Activated CD4-positive, alpha-beta T cell treated with anti-CD3 and anti-CD28 coated beads for 1 hour (primary cell): Measurements from ENCODE around the gene DMD.
"Not testable (repeated sequence)": the region's sequence is repeated elsewhere in the genome, so short reads cannot be mapped to it uniquely, and the experiment has no call there.

Experiments
- DNase-seq: peaks from one replicate; pipeline ENCODE4 v3.0.0-alpha.2; 2020

The DMD gene

DNA sequence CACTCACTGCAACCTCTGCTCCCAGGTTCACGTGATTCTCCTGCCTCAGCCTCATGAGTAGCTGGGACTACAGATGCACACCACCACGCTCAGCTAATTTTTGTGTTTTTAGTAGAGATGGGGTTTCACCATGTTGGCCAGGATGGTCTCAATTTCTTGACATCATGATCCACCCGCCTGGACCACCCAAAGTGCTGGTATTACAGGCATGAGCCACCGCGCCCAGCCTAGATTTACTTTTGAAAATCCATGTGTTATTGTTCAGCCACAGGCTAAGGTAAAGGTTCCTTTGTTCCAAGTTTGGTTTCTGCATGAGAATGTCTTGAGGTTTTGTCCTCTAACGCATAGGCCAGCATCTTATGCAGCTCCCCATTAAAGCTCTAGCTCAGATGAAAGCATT lies 371.6 kb downstream of the DMD start:
- DNase-seq: no peak

- no peak for DNase-seq
Measured at GRCh38 chrX:32825009-32825408, 386.3 kb downstream of the DMD start.

DNA sequence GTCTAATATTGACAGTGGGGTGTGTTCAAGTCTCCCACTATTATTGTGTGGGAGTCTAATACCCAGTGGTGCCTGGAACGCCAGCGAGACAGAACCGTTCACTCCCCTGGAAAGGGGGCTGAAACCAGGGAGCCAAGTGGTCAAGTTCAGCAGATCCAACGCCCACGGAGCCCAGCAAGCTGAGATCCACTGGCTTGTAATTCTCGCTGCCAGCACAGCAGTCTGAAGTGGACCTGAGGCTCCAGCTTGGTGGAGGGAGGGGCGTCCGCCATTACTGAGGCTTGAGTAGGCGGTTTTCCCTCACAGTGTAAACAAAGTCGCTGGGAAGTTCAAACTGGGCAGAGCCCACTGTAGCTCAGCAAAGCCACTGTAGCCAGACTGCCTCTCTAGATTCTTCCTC lies 407.3 kb downstream of the DMD start:
- no peak for DNase-seq

DNA sequence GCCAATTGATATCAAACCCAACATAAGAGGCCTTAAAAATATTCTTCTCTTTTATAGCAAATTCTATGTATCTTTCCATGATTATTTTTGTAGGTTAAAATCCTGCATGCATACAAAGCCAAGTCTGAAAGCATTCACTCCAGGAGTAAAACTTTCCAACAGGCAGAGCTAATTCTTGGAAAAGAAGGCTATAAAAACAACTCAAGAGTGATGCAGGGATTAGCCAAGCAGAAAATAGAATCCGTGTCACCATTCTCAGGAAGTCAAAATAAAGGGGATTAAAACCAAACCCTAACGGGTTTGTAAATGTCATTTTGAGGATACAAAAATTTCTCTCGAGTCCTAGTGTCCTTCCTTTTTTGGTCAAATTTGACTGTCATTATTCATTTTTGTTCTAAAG lies 412.4 kb downstream of the DMD start:
- no peak for DNase-seq

DNA sequence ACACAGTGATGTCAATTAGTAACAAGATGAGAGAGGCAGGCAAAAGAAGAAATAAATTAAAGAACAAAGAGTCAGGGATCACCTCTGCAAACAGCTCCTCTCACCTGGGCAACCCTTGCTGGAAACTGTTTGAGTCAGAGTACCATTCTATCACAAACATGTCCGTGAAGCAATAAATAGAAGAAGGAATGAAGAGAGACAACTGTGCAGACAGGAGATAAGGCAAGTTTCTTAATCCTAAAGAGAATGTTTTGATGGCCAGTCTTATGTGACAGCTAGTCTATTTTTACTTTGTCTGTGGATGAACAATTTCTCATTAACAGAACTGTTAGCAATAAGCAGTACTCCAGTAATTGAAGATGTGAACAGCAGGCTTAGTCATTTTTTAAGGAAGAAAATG lies 422.4 kb downstream of the DMD start:
- no peak for DNase-seq

- DNase-seq: no peak
Measured at GRCh38 chrX:32780109-32780508, 431.2 kb downstream of the DMD start.

GRCh38 chrX:32778965-32779364 lies 432.4 kb downstream of the DMD start:
- DNase-seq: no peak

GRCh38 chrX:32774966-32775365 lies 436.4 kb downstream of the DMD start:
- DNase-seq: no peak

DNA sequence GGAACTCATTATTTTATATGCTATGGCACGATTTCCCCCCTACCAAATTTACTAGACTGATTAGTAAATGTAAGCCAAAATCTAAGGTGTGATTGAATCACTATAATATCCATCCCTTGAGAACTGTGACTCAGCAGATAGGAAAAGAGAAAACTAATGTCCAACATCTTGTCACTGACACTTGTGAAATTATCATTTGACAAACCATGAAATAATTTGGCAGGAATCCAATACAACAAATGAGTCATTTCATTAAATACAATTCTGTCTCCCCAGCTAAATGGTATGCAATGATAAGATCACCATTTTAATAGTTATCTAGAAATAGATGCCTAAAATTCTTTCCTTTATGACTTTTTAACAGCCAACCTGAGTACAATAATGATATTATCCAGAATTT lies 462.3 kb downstream of the DMD start:
- no peak for DNase-seq

DNA sequence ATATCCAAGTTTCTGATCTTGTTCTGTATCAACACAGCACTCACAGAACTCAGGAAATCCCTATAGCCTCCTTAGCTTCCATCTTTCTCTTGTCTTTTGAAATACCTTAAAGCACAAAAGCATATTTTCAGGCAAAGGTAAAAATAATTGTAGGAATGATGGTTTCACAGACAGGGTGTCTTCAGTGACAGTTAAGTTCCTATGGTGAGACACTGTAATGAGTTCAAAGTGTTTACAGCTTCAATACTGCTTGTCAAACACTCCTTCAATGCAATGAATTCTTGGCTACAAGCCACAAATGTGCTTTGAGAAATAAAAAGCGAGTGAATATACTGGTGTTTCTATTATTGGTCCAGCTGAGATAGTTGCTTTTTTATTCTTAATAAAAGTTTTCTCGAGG lies 466.0 kb downstream of the DMD start:
- DNase-seq: no peak

- DNase-seq: no peak
Measured at GRCh38 chrX:32744921-32745320, 466.4 kb downstream of the DMD start.

DNA sequence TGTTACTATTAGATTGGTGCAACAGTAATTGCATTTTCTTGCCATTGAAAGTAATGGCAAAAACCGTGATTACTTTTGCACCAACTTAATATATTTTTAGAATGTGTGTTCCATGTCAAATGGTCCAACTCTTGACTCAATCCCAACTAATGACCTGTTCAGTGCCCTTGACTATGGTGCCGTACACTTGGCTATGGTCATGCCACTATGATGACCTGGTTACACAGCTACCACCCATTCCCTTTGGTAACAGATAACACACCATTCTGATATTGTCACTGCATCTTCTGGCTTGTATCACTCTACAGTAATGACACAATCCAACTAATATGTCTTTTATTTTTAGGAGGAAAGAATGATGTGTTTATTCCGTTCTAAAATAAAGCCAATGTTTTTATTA lies 469.4 kb downstream of the DMD start:
- DNase-seq: no peak

- DNase-seq: no peak
Measured at GRCh38 chrX:32708542-32708941, 502.8 kb downstream of the DMD start.

DNA sequence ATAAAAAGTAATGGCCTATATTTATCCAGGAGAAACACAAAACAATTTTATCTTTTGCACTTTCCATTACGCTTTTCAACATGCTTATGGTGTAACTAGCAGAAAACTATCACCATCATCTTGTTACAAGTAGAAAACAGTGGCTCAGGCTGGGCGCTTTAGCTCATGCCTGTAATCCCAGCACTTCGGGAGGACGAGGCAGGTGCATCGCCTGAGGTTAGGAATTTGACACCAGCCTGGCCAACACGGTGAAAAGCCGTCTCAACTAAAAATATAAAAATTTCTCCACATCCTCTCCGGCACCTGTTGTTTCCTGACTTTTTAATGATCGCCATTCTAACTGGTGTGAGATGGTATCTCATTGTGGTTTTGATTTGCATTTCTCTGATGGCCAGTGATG lies 506.0 kb downstream of the DMD start:
- DNase-seq: not testable (repeated sequence)

DNA sequence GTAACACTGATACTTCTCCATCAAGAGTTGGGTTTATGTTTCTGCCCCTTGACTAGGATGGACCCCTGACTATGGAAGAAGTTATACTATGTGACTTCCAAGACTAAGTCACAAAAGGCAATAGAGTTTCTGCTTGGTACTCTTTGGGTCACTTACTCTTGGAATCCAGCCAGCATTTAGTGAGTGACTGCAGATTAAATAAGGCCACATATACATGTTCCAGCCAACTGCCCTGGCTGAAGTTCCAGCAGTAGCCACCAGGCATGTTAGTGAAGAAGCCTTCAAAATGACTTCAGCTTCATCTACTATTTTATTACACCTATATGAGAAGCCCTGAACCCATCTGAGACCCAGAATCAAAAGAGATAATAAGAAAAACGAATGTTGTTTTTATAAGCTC lies 524.0 kb downstream of the DMD start:
- DNase-seq: no peak

DNA sequence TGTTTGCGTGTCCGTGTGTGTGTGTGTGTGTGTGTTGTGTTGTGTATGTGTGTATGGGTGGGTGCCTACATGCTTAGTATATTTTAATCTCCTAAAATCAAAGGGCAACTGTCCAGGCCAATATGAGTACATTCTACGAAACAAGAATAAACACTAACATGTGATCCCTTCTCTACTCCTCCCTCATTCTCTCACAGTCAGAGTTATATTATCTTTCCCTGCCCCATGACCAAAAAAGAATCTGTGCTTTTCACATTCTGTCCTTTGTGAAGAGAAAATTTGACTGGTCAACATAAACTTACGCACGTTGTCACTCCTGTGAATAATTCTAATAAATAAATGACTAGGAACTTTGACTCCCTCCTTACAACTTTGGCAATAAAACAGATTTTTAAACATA lies 532.9 kb downstream of the DMD start:
- DNase-seq: no peak

GRCh38 chrX:32673193-32673592 lies 538.2 kb downstream of the DMD start:
- DNase-seq: no peak

GRCh38 chrX:32662516-32662915 lies 548.8 kb downstream of the DMD start:
- DNase-seq: no peak

GRCh38 chrX:32644476-32645245 lies 566.7 kb downstream of the DMD start:
- DNase-seq: no peak

GRCh38 chrX:32642283-32642682 lies 569.1 kb downstream of the DMD start:
- no peak for DNase-seq

GRCh38 chrX:32618154-32618553 lies 593.2 kb downstream of the DMD start:
- no peak for DNase-seq

- DNase-seq: no peak
Measured at GRCh38 chrX:32614707-32615106, 596.6 kb downstream of the DMD start.

DNA sequence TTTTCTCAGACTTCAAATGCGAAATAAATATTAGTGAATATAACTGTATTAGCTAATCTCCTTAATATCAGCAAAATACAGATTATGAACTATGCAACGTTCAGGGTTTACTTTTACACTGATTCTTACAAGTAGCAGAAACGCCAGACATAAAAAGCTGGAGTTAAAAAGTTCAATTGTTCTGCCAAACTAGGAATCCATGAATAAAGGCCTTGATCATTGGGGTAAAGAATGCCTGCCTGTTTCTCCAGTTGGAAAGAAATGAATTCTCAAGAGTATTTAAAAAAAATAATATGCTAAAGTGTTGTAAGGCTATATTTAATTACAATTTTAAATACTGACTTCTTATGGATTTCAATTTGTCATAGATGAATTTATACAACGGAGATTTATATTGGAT lies 612.2 kb downstream of the DMD start:
- no peak for DNase-seq

DNA sequence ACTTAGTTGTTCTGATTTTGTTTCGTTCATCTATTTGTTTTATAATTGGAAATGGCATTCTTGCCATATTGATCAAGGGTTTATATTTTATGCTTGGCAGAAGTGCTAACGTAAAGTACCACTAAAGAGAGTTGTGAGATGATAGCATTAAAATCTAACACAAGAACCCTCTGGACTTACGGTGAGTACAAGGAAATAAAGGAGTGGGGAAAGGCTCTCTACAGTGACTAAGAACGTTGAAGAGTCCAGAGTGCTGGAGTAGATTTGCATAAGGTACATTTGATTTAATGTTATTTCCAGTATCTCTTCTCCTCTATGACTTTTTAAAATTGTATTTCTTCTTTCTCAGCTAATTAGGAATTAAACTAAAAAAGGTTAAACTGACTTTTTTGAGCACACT lies 612.6 kb downstream of the DMD start:
- no peak for DNase-seq

- no peak for DNase-seq
Measured at GRCh38 chrX:32597777-32598176, 613.6 kb downstream of the DMD start.

DNA sequence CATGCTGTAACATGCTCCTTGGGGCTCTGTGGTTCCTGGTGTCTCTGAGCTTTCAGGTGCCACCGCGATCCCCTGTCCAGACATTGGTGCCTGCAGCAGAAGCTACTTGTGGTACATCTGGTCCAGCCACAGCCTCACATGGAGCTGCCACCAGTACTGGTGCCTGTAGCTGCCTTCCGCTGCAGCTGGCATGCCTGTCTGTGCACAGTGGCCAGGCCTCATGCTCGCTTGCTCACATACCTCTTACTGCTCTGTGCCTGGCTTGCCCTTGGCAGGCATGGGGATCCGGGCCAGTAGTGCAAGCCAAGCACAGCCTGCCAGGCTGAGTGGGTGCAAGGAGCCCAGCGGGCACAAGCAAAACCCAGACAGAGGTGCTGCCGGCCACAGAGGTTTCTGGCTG lies 618.6 kb downstream of the DMD start:
- no peak for DNase-seq
